ENCODE measurements around the gene TSSK3.

- TF ChIP-seq CTCF (IDR thresholded peaks at IDR 0.05) (no peak), POLR2A (IDR thresholded peaks at IDR 0.05) (no peak)
Measured at GRCh38 chr1:32336963-32337675, 25.2 kb upstream of the TSSK3 start.
